Adrenal gland (tissue), 5 donors: ENCODE data around the gene NOP16.

ENCODE experiments used
- POLR2A ChIP-seq, 2 donors: fragments of 450-650 bp; IDR thresholded peaks; one replicate each; pipeline ENCODE4 v1.6.1; 2017; ENCODE audit warnings: antibody characterized with exemption in 2 of 2, mild to moderate bottlenecking in 2 of 2, moderate library complexity in 1 of 2
- TF ChIP-seq, protein P1 (sequence below), 6 experiments: fragments of 450-650 bp in 4 of 6; fragments of 200-600 bp in 2 of 6; sonication (generic) in 1 of 6; IDR thresholded peaks; 1 replicate in 5 of 6; 2 replicates in 1 of 6; pipeline versions ENCODE4 v1.5.1 to v1.8.0; 2016 to 2021; ENCODE audit warnings: antibody characterized with exemption in 6 of 6, mild to moderate bottlenecking in 2 of 6, moderate library complexity in 1 of 6
- donor health status: DM: no; HTN: no; CAD: no.

DNA sequence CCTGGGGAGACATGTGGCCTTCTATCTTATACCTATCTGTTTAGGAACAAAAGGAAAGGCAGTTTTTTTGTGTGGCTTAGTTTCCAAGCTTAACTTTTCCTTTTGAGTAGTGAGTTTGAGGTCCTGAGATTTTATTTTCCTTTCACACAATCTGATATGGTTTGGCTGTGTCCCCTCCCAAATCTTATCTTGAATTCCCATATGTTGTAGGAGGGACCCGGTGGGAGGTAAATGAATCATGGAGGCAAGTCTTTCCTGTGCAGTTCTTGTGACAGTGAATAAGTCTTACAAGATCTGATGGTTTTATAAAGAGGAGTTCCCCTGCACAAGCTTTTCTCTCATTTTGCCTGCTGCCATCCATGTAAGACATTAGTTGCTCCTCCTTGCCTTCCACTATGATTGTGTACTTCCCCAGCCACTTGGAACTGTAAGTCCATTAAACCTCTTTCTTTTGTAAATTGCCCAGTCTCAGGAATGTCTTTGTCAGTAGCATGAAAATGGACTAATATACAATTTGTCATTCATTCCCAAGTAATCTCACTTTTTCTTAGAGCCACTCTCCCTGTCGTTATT lies 32.7 kb upstream of the NOP16 start:
- TF ChIP-seq, protein P1, sequence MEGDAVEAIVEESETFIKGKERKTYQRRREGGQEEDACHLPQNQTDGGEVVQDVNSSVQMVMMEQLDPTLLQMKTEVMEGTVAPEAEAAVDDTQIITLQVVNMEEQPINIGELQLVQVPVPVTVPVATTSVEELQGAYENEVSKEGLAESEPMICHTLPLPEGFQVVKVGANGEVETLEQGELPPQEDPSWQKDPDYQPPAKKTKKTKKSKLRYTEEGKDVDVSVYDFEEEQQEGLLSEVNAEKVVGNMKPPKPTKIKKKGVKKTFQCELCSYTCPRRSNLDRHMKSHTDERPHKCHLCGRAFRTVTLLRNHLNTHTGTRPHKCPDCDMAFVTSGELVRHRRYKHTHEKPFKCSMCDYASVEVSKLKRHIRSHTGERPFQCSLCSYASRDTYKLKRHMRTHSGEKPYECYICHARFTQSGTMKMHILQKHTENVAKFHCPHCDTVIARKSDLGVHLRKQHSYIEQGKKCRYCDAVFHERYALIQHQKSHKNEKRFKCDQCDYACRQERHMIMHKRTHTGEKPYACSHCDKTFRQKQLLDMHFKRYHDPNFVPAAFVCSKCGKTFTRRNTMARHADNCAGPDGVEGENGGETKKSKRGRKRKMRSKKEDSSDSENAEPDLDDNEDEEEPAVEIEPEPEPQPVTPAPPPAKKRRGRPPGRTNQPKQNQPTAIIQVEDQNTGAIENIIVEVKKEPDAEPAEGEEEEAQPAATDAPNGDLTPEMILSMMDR (IDR thresholded peaks at IDR 0.05), result no peak
- TF ChIP-seq POLR2A (IDR thresholded peaks at IDR 0.05), result no peak
